GM18867 (cell line): Measurements from ENCODE around the gene MRPL1.
A peak's percentile ranks its signal among the peaks of the same experiment; 100 is the strongest.
"Not testable (repeated sequence)": the region's sequence is repeated elsewhere in the genome, so short reads cannot be mapped to it uniquely, and the experiment has no call there.

Experiments
- ATAC-seq: cut with Tn5 transposase; IDR thresholded peaks from one replicate; pipeline ENCODE4 v1.9.1; 2021; ENCODE audit warnings: mild to moderate bottlenecking, moderate library complexity; ENCODE audit not compliant: unreplicated experiment

Gene MRPL1

GRCh38 chr4:77849278-77849965 is 13.2 kb upstream of the MRPL1 start:
- no peak for ATAC-seq

GRCh38 chr4:77852892-77853495 is 9.6 kb upstream of the MRPL1 start:
- peak; percentile 86 for ATAC-seq

- ATAC-seq: no peak
These were observed 8.1 kb upstream of the MRPL1 start for GRCh38 chr4:77854431-77855111.

- ATAC-seq: no peak
These were observed 6.5 kb upstream of the MRPL1 start for GRCh38 chr4:77856152-77856551.

GRCh38 chr4:77859256-77859655 is 3.4 kb upstream of the MRPL1 start:
- ATAC-seq: no peak

GRCh38 chr4:77861495-77861894 is 1.1 kb upstream of the MRPL1 start:
- peak; percentile 19 for ATAC-seq

GRCh38 chr4:77863341-77863740 is 711 bp downstream of the MRPL1 start:
- ATAC-seq: not testable (repeated sequence)

GRCh38 chr4:77865259-77865658 is 2.6 kb downstream of the MRPL1 start:
- ATAC-seq: no peak

GRCh38 chr4:77872723-77873445 is 10.3 kb downstream of the MRPL1 start:
- no peak for ATAC-seq

- ATAC-seq: no peak
These were observed 14.5 kb downstream of the MRPL1 start for GRCh38 chr4:77877167-77877566.

GRCh38 chr4:77877771-77878565 is 15.3 kb downstream of the MRPL1 start:
- no peak for ATAC-seq

- ATAC-seq: no peak
These were observed 18.2 kb downstream of the MRPL1 start for GRCh38 chr4:77880784-77881183.

GRCh38 chr4:77881460-77882295 is 19.0 kb downstream of the MRPL1 start:
- ATAC-seq: no peak

- peak; percentile 76 for ATAC-seq
These were observed 30.8 kb downstream of the MRPL1 start for GRCh38 chr4:77893451-77893850.

- ATAC-seq: no peak
These were observed 37.0 kb downstream of the MRPL1 start for GRCh38 chr4:77899607-77900006.

GRCh38 chr4:77903186-77903585 is 40.6 kb downstream of the MRPL1 start:
- ATAC-seq: no peak

- no peak for ATAC-seq
These were observed 43.1 kb downstream of the MRPL1 start for GRCh38 chr4:77905651-77906263.

- no peak for ATAC-seq
These were observed 48.0 kb downstream of the MRPL1 start for GRCh38 chr4:77910676-77911075.

- ATAC-seq: no peak
These were observed 48.5 kb downstream of the MRPL1 start for GRCh38 chr4:77911091-77911490.
